MG63 (cell line): ENCODE data around the gene TOR3A. TPM values are rescaled to one million over a fixed set of nuclear protein-coding genes. Genes with fewer than 3 reads are reported as not detected.

Experiments used
- DNase-seq: peaks from one replicate; pipeline ENCODE4 v3.0.0-alpha.2; 2020
- H3K27me3 ChIP-seq: fragments of 250-450 bp; sonication (Bioruptor Pico); 2 replicates; pipeline ENCODE4 v1.5.1; 2020; ENCODE audit warnings: mild to moderate bottlenecking, moderate library complexity
- H3K36me3 ChIP-seq: fragments of 250-450 bp; sonication (Bioruptor Pico); 2 replicates; pipeline ENCODE4 v1.5.1; 2020; ENCODE audit warnings: mild to moderate bottlenecking, moderate library complexity
- H3K4me3 ChIP-seq: fragments of 250-450 bp; sonication (Bioruptor Pico); 2 replicates; pipeline ENCODE4 v1.5.1; 2020; ENCODE audit warnings: mild to moderate bottlenecking, moderate library complexity
- H3K9me3 ChIP-seq: fragments of 250-450 bp; sonication (Bioruptor Pico); 2 replicates; pipeline ENCODE4 v1.5.1; 2020; ENCODE audit warnings: mild to moderate bottlenecking, moderate library complexity
- total RNA-seq: library from RNA; depleted of rRNA; stranded (reverse); fragments of >200 nt; shearing (Covaris generic); gene quantifications from 2 replicates; pipeline ENCODE4 v1.2.3, GENCODE V29; 2014; ENCODE audit warnings: low replicate concordance

The TOR3A gene
- total RNA-seq, 1 experiment from 2014 or later: 102 TPM

DNA sequence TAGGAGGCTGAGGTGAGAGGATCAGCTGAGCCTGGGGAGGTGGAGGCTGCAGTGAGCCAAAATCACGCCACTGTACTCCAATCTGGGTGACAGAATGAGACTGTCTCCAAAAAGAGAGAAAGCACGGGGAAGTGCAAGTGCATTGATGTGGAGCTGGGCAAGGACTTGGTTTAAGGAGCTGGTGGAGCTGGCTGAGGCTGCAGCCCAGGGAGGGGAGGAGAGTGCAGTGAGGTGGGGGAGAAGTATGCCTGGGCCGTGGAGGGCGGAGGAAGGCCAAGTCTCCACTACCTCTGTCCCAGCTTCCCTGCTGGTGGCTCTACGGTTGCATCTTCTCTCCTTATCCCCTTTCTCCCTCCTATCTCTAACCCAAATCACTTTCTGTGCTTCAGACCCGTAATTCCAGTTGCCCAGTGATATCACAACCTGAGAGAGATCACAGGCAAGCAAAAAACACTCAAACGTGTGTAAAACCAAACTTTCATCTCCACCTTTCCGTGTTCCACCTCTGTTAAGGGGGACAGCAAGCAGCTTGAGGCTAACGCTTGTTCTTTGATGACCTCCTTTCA, 11.1 kb downstream of the TOR3A start:
- Histone ChIP-seq H3K36me3 (peaks cover 96% of the 10 kb centered on the region), H3K9me3 (no peaks in the 10 kb centered on the region), H3K27me3 (no peaks in the 10 kb centered on the region), H3K4me3 (no peak overlapping the region)
- DNase-seq: no peak

- peaks cover 96% of the 10 kb centered on the region for H3K36me3 ChIP-seq
- no peaks in the 10 kb centered on the region for H3K27me3 ChIP-seq
- H3K9me3 ChIP-seq: no peaks in the 10 kb centered on the region
- DNase-seq: no peak
- no peak overlapping the region for H3K4me3 ChIP-seq
These were observed 12.9 kb downstream of the TOR3A start for GRCh38 chr1:179094818-179095217.

- H3K27me3 ChIP-seq: no peaks in the 10 kb centered on the region
- no peak for DNase-seq
- peaks cover 98% of the 10 kb centered on the region for H3K36me3 ChIP-seq
- H3K4me3 ChIP-seq: no peak overlapping the region
- H3K9me3 ChIP-seq: no peaks in the 10 kb centered on the region
These were observed 13.5 kb downstream of the TOR3A start for GRCh38 chr1:179095377-179095776.

GRCh38 chr1:179095924-179096323, 14.1 kb downstream of the TOR3A start:
- Histone ChIP-seq H3K9me3 (no peaks in the 10 kb centered on the region), H3K36me3 (peaks cover 98% of the 10 kb centered on the region)
- DNase-seq: no peak

GRCh38 chr1:179099891-179100290, 18.0 kb downstream of the TOR3A start:
- Histone ChIP-seq H3K4me3 (no peak overlapping the region), H3K27me3 (no peaks in the 10 kb centered on the region), H3K9me3 (no peaks in the 10 kb centered on the region), H3K36me3 (peaks cover 95% of the 10 kb centered on the region)
- DNase-seq: no peak

More at GRCh38 chr1:179095924-179096323, 14.1 kb downstream of the TOR3A start:
- H3K27me3 ChIP-seq: no peaks in the 10 kb centered on the region
- H3K4me3 ChIP-seq: no peak overlapping the region

- no peaks in the 10 kb centered on the region for H3K9me3 ChIP-seq
These were observed 19.7 kb downstream of the TOR3A start for GRCh38 chr1:179101566-179101965.

DNA sequence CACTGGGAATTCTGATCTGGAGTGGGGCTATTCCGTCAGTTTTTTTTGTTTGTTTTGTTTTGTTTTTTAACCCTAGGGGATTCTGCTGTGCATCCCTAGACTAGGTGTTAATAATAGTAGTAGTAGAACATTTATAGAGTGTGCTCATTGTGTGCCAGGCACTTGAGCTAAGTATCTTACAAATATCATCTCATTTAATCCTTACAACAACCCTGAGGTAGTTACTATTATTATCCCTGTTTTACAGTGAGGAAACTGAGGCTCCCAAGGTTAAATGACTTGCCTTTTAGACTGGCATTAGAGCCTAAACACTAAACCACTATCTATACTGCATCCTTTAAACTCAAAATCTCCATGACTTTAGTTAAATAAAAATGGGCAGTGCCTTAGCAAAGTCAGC, 22.1 kb downstream of the TOR3A start:
- Histone ChIP-seq H3K9me3 (no peaks in the 10 kb centered on the region), H3K4me3 (no peak overlapping the region), H3K36me3 (peaks cover 93% of the 10 kb centered on the region), H3K27me3 (no peaks in the 10 kb centered on the region)
- DNase-seq: no peak

More at GRCh38 chr1:179101566-179101965, 19.7 kb downstream of the TOR3A start:
- Histone ChIP-seq H3K36me3 (peaks cover 95% of the 10 kb centered on the region), H3K27me3 (no peaks in the 10 kb centered on the region), H3K4me3 (no peak overlapping the region)
- no peak for DNase-seq

DNA sequence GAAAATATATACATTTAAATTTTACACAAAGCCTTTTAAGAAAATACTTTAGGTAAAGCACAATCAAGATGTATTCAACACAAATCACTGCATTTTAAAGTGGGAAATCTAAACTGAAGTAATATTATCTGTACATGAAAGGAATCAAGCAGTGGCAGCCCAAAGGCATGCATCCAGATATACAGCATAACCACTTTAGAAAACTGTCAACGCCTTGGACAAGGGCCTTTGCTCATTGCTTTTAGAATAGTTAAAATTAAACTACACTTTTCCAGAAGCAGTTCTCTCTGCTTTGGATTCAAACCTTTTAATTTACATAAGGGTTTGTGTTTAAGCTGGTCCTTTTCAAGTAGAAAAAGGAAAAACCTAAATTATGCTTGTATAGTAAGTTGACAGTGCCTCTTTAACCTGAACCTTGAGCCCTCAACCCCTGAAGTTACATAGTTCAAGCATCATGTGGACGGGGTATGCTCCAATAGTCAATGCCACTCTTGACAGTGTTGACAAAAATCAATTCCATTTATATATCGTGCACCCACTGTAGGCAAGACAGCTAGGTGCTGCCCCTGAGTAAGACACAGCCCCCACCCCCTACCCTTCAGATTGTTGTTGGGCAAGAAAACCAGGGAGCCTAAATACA, 22.9 kb downstream of the TOR3A start:
- Histone ChIP-seq H3K27me3 (no peaks in the 10 kb centered on the region), H3K9me3 (no peaks in the 10 kb centered on the region), H3K4me3 (no peak overlapping the region), H3K36me3 (peaks cover 93% of the 10 kb centered on the region)
- no peak for DNase-seq

- no peaks in the 10 kb centered on the region for H3K9me3 ChIP-seq
- peaks cover 93% of the 10 kb centered on the region for H3K36me3 ChIP-seq
- H3K4me3 ChIP-seq: no peak overlapping the region
- DNase-seq: no peak
- H3K27me3 ChIP-seq: no peaks in the 10 kb centered on the region
These were observed 23.5 kb downstream of the TOR3A start for GRCh38 chr1:179105393-179105792.

- Histone ChIP-seq H3K9me3 (no peaks in the 10 kb centered on the region), H3K27me3 (no peaks in the 10 kb centered on the region), H3K4me3 (no peak overlapping the region), H3K36me3 (peaks cover 92% of the 10 kb centered on the region)
- no peak for DNase-seq
These were observed 26.1 kb downstream of the TOR3A start for GRCh38 chr1:179107706-179108629.

- no peaks in the 10 kb centered on the region for H3K9me3 ChIP-seq
- H3K36me3 ChIP-seq: peaks cover 93% of the 10 kb centered on the region
- no peak for DNase-seq
- no peak overlapping the region for H3K4me3 ChIP-seq
- no peaks in the 10 kb centered on the region for H3K27me3 ChIP-seq
These were observed 26.8 kb downstream of the TOR3A start for GRCh38 chr1:179108644-179109043.

- Histone ChIP-seq H3K36me3 (peaks cover 93% of the 10 kb centered on the region), H3K27me3 (no peaks in the 10 kb centered on the region), H3K4me3 (no peak overlapping the region), H3K9me3 (no peaks in the 10 kb centered on the region)
- no peak for DNase-seq
These were observed 33.3 kb downstream of the TOR3A start for GRCh38 chr1:179115181-179115580.

- no peak for DNase-seq
- H3K9me3 ChIP-seq: no peaks in the 10 kb centered on the region
- no peaks in the 10 kb centered on the region for H3K27me3 ChIP-seq
- H3K4me3 ChIP-seq: no peak overlapping the region
- H3K36me3 ChIP-seq: peaks cover 87% of the 10 kb centered on the region
These were observed 37.6 kb downstream of the TOR3A start for GRCh38 chr1:179119513-179119912.

- Histone ChIP-seq H3K4me3 (no peak overlapping the region), H3K36me3 (peaks cover 85% of the 10 kb centered on the region), H3K9me3 (no peaks in the 10 kb centered on the region), H3K27me3 (no peaks in the 10 kb centered on the region)
- DNase-seq: no peak
These were observed 38.9 kb downstream of the TOR3A start for GRCh38 chr1:179120736-179121135.

GRCh38 chr1:179121159-179121938, 39.5 kb downstream of the TOR3A start:
- H3K36me3 ChIP-seq: peaks cover 85% of the 10 kb centered on the region
- DNase-seq: no peak
- no peaks in the 10 kb centered on the region for H3K27me3 ChIP-seq
- H3K4me3 ChIP-seq: no peak overlapping the region
- H3K9me3 ChIP-seq: no peaks in the 10 kb centered on the region

DNA sequence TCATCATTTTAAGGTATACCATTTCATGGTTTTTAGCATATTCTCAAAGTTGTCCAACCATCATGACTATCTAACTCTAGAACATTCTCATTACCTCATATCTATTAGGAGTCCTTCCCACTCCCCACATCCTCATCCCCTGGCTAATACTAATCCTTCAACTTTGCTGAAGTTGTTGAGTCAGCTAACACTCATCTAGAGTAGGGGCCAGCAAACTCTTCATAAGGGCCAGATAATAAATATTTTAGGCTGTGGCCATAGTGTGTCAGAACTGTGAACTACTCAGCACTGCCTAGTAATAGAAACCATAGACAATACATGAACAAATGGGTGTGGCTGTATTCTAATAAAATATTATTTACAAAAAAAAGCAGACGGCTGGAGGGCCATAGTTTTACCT, 43.0 kb downstream of the TOR3A start:
- H3K4me3 ChIP-seq: no peak overlapping the region
- no peaks in the 10 kb centered on the region for H3K9me3 ChIP-seq
- H3K36me3 ChIP-seq: peaks cover 79% of the 10 kb centered on the region
- H3K27me3 ChIP-seq: no peaks in the 10 kb centered on the region
- peak; percentile 60 for DNase-seq
